Activated T-helper 2 cell treated with anti-CD3 and anti-CD28 coated beads, Interferon-gamma antibody, Interleukin-2, Interleukin-4, amounts not matched to agents 10 μg/mL and 5 μg/mL and 100 μg/mL, durations not matched to agents 14 hours and 24 hours and 36 hours (primary cell): ENCODE measurements around the gene CELF4. TPM values are rescaled to one million over a fixed set of nuclear protein-coding genes. Genes with fewer than 3 reads are reported as not detected.

Experiments
- DNase-seq: peaks from one replicate; pipeline ENCODE4 v3.0.0; 2021; ENCODE audit warnings: low spot score
- H3K27ac Mint-ChIP-seq: one replicate; pipeline ENCODE4 v1.8.0; 2021; ENCODE audit warnings: mixed read lengths
- H3K27me3 Mint-ChIP-seq: one replicate; pipeline ENCODE4 v1.8.0; 2021; ENCODE audit warnings: low read depth, mixed read lengths
- H3K36me3 Mint-ChIP-seq: one replicate; pipeline ENCODE4 v1.8.0; 2021; ENCODE audit warnings: low read depth, mixed read lengths
- H3K4me1 Mint-ChIP-seq: one replicate; pipeline ENCODE4 v1.8.0; 2021; ENCODE audit warnings: low read depth, mixed read lengths
- H3K4me3 Mint-ChIP-seq: one replicate; pipeline ENCODE4 v1.8.0; 2021; ENCODE audit warnings: low read depth, mild to moderate bottlenecking, moderate library complexity, mixed read lengths
- H3K9me3 Mint-ChIP-seq: one replicate; pipeline ENCODE4 v1.8.0; 2021; ENCODE audit warnings: mixed read lengths
- intact Hi-C: fragments of 100-400 bp; cut with micrococcal nuclease; formaldehyde crosslinking; loops from one replicate; pipeline ENCODE4 v1.15.1; 2023
- total RNA-seq: library from RNA; stranded (reverse); gene quantifications from 2 replicates; pipeline ENCODE4 v1.2.3, GENCODE V29; 2022

CELF4 gene
- total RNA-seq, result not detected in 2 replicates

DNA sequence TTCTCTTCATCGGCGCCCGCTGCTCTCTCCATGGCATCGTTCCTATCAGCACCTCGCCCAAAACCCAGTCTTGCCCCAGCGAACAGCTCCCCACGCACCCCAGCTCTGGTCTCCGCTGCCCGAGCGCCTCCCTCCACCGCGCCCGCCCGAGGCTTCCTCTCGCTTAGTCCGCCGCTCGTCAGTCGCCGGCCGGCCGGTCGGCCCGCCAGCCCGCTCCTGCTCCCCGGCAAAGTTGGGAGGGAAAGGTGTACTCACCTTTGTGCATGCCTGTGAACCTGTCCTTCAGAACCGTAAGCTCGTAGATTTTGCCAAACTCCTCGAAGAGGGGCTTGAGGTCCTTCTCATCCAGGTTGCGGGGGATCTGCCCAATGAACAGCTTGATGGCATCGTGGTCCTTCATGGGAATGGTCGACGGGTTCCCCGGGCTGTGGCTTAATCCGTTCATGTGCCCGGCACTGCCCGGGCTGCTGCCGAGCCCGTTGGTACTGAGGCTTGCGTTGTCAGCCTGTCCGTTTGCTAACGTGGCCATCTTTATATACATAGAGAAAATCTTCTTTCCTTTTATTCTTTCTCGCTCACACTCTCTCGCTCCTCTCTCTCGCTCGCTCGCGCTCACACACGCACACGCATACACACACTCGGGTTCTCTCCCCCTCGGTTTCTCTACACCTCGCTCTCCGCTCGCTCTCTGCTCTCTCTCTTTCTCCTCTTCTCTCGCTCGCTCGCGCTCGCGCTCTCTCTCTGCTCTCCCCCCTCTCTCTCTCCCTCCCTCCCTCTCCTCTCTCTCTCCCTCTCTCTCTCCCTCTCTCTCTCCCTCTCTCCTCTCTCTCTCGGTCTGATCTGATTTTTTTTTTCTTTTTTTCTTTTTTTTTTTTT is at the start of gene CELF4:
Gene CELF4 (minus strand): TSS at position 698 of the 876 bp plus-strand sequence.
- H3K9me3 Mint-ChIP-seq, result no peaks in the 10 kb centered on the region
- intact Hi-C loops, result loop anchor here (10.0 kb wide), 1 partner anchor 81 kb away; no protein-coding TSS in a partner anchor
- no peak for DNase-seq
- H3K27me3 Mint-ChIP-seq, result peaks cover 60% of the 10 kb centered on the region
- no peaks in the 10 kb centered on the region for H3K36me3 Mint-ChIP-seq
- no peak within 1 kb of the TSS for H3K27ac Mint-ChIP-seq
- no peak within 1 kb of the TSS for H3K4me3 Mint-ChIP-seq
- H3K4me1 Mint-ChIP-seq, result peaks cover 3% of the 10 kb centered on the region

DNA sequence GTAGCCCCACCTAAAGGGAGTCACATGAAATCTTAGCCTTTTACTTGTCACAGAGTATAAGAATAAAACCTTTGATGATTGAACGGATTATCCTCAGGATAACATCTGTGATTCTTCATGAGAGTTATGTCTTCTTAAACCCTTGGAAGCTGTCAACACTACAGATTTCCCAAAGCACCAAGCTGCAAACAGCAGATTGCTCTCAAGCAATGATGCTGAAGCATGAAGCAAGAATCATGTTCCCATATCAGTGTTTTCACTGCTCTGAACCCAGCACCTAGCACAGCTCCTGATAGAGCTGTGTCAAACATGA is 47.6 kb upstream of the CELF4 start:
- no peaks in the 10 kb centered on the region for H3K27me3 Mint-ChIP-seq
- H3K27ac Mint-ChIP-seq, result no peak overlapping the region
- no peaks in the 10 kb centered on the region for H3K9me3 Mint-ChIP-seq
- intact Hi-C loops, result no loop called here
- DNase-seq, result no peak
- H3K4me1 Mint-ChIP-seq, result no peaks in the 10 kb centered on the region
- H3K4me3 Mint-ChIP-seq, result no peak overlapping the region
- H3K36me3 Mint-ChIP-seq, result no peaks in the 10 kb centered on the region

DNA sequence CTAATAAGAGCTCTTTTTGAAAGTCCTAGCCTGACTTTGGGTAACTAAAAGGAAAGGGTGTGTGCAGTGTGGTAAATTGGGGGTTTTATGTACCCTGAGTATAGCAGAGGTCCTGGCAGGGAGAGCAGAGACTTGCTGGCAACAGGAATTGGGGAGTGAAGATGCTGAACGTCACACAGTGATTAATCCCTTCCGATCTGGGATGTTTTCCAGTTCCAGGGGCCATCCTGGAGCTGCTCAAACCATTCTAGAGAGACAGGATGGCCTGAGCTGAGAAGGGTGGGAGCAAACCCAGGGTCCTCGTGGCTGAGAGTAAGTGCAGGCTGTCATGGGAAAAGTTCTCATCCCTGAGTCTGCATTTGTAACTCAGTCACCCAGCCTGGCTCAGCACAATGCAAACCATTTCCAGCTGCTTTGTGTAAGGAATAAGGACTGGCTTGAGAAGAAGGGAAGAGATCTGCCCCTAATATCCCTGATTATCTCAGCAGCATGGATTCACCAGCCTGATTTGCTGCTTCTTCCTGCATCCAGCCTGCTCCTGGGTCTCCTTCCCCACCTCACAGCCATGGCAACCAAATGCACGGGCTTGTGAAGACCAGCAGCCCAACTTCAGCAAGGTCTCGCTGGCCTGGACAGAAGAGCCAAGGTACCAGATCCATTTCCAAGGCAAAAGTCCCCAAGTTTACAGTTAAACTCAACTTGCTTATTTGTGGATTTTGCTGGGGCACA is 47.1 kb upstream of the CELF4 start:
- Mint-ChIP-seq H3K9me3 (no peaks in the 10 kb centered on the region), H3K4me1 (no peaks in the 10 kb centered on the region), H3K4me3 (no peak overlapping the region), H3K27me3 (no peaks in the 10 kb centered on the region), H3K27ac (no peak overlapping the region), H3K36me3 (no peaks in the 10 kb centered on the region)
- no peak for DNase-seq
- intact Hi-C loops, result no loop called here

DNA sequence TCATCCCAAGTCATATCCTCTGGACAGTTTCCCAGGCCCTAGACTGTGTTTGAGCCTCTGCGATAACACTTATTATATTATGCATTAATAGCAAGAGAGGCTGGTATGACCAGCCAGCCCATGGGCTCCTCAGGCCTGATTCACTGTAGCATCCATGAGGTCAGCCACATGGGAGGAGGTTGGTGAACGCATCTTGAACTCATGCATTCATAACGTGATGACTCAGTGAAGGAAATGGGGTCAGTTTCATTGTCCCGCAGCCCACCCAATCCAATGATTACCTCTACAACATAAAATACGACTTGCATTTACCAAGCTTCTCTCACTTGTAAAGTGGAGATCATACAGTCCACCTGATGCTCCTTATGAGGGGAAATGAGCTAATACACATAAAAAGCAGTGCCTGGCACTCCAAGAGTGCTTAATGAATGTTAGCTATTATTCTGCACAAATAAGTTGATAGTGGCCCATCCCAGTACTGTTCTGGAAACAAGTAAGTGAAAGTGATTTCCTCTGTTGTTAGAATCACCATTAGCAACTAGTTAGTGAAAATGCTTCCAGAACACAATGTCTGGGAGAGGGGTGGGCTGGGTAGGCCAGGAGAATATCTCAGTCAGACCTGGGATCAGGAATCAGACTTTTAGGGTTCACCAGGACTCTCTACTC is 46.1 kb upstream of the CELF4 start:
- H3K27me3 Mint-ChIP-seq, result no peaks in the 10 kb centered on the region
- no peak overlapping the region for H3K27ac Mint-ChIP-seq
- no peaks in the 10 kb centered on the region for H3K4me1 Mint-ChIP-seq
- H3K4me3 Mint-ChIP-seq, result no peak overlapping the region
- DNase-seq, result no peak
- no peaks in the 10 kb centered on the region for H3K9me3 Mint-ChIP-seq
- no peaks in the 10 kb centered on the region for H3K36me3 Mint-ChIP-seq
- intact Hi-C loops, result no loop called here

DNA sequence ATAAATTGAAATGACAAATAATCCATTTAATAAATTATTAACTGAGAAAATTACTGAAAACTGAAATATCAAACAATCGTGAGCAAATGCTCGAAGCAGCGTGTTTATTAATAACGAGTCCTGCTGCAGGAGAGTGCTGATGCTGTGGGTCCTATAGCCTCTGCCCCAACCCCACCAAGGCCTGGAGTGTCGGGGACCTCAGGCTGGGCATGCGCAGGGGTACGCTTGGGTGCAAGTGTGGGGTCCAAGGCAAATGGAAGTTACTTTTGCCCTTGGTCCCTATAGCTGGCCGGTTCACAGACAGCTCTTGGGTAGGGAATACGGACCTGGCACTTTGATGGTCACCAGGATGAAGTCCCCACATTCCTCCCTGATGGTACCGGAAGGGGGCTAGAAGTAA is 43.3 kb upstream of the CELF4 start:
- Mint-ChIP-seq H3K36me3 (no peaks in the 10 kb centered on the region), H3K4me1 (no peaks in the 10 kb centered on the region), H3K27ac (no peak overlapping the region), H3K9me3 (no peaks in the 10 kb centered on the region), H3K27me3 (no peaks in the 10 kb centered on the region), H3K4me3 (no peak overlapping the region)
- DNase-seq, result no peak
- intact Hi-C loops, result no loop called here

DNA sequence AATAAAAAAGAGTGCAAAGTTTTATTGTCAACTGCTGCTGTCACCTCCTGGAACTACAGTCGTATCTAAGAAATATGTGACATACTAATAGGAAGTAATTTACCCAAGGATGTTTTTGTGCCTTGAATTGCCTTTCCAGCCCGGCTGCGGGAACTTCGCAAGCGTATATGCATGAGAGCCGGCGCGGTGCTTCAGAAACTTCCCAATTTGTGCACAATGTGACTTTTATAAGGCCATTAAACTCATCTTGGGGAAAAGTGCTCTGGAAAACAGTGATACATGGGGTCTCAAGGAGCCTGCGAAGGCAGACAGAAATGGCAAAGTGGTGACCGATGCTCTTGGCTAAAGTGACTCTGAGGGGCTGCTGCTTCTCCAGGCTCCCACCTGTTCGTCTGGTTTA is 41.7 kb upstream of the CELF4 start:
- H3K4me3 Mint-ChIP-seq, result no peak overlapping the region
- H3K27ac Mint-ChIP-seq, result no peak overlapping the region
- H3K9me3 Mint-ChIP-seq, result no peaks in the 10 kb centered on the region
- H3K36me3 Mint-ChIP-seq, result no peaks in the 10 kb centered on the region
- intact Hi-C loops, result no loop called here
- H3K27me3 Mint-ChIP-seq, result no peaks in the 10 kb centered on the region
- no peak for DNase-seq
- H3K4me1 Mint-ChIP-seq, result no peaks in the 10 kb centered on the region

DNA sequence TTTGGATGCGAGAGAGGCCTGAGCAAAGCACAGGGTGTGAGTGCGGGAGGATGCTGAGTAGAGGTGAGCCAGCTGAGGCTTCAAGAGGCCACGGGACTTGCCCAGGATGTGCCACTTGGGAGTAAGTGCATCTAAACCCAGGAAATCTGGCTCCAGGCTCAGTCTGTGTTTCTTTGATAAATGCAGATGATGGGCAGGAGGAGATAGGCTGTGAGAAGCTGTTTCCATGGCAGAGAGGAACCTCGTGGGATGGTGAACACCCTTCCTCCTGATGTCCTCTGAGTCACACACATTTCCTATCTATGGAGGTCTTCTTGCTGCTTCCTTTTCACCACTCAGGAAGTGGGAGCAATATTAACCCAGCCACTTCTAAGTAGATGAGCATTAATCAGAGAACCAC is 38.4 kb upstream of the CELF4 start:
- no peaks in the 10 kb centered on the region for H3K27me3 Mint-ChIP-seq
- H3K4me1 Mint-ChIP-seq, result no peaks in the 10 kb centered on the region
- DNase-seq, result no peak
- no peaks in the 10 kb centered on the region for H3K9me3 Mint-ChIP-seq
- no peaks in the 10 kb centered on the region for H3K36me3 Mint-ChIP-seq
- intact Hi-C loops, result no loop called here
- no peak overlapping the region for H3K27ac Mint-ChIP-seq
- no peak overlapping the region for H3K4me3 Mint-ChIP-seq

DNA sequence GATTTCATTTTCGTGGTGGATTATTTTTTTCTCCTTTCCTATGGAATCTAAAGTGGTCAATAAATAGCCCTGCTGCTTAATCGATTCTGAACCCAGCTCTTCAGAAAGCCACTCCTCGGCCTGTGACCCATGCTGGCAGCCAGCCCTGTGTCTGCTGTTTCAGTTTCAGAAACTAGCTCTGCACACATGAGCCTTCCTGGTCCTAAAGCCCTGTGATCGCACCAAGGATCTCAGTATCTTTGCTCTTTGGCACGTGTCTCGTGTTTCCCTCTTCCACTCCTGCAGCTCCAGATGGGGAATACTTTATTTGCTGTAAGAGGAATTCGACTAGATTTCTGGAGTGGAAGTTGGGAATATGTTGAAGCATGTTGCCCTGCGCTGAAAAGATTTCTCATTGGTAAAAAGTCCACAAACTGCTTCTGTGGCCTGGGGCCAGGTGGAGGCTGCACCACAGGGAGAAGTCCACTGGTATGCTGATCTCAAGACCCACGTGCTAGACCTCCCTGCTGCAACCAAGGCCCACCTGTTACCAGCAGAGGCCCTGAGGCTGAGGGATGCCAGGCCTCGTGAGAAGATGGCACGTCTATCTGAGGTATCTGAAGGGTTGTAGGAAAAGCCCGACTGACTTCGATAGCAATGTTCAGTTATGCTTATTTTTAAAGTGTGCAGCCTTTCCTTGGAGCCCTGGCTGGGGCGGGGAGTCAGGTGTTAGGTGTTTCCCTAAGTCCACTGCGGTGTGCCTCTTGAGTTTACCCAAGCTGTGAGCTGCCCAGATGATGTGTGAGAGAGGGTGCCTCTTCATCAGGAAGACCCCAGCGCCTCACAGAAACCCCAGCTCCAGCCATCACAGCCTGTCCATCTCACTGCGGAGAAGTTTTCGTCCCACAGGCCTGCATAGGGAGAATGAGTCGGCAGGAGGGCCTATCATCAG is 33.6 kb upstream of the CELF4 start:
- H3K27me3 Mint-ChIP-seq, result no peaks in the 10 kb centered on the region
- H3K4me1 Mint-ChIP-seq, result no peaks in the 10 kb centered on the region
- H3K27ac Mint-ChIP-seq, result no peak overlapping the region
- DNase-seq, result no peak
- intact Hi-C loops, result no loop called here
- H3K36me3 Mint-ChIP-seq, result no peaks in the 10 kb centered on the region
- no peak overlapping the region for H3K4me3 Mint-ChIP-seq
- no peaks in the 10 kb centered on the region for H3K9me3 Mint-ChIP-seq

DNA sequence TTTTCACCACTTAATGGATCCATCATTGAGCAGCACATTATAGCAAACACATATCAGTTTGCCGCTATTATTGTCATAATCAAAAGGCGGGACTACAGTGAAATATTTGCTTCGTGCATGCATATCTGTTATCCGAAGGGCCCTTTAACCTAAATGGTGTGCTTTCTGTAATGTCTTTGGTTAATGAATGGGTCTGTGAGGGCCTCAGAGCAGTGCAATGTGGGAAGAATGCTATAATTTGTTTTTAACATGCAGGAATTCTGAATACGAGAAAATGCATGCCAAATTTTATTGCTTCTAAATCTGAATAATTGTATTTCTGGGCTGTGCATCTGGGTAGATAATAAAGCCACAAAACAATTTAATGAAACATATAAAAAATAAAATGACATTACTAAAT is 32.8 kb upstream of the CELF4 start:
- intact Hi-C loops, result no loop called here
- Mint-ChIP-seq H3K27ac (no peak overlapping the region), H3K4me3 (no peak overlapping the region), H3K9me3 (no peaks in the 10 kb centered on the region), H3K27me3 (no peaks in the 10 kb centered on the region), H3K36me3 (no peaks in the 10 kb centered on the region), H3K4me1 (no peaks in the 10 kb centered on the region)
- no peak for DNase-seq

DNA sequence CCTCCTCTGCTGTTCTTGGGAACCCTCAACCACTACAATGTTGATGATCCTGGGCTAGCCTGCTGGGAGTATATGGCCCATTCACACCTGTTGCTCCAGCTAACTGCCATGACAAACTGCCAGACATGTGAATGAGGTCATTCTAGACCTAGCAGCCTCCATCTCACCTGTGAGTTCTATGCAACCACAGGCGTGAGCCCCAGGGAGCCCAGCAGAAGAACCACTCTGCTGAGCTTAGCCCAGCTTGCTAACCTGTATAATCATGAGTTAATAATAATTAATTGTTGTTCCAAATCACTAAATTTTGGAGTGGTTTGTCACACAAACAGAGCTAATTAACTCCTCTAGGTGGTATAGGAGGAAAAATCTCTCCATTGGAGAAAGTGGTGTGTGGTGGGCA is 24.7 kb upstream of the CELF4 start:
- no peaks in the 10 kb centered on the region for H3K36me3 Mint-ChIP-seq
- no peaks in the 10 kb centered on the region for H3K4me1 Mint-ChIP-seq
- H3K27ac Mint-ChIP-seq, result no peak overlapping the region
- H3K4me3 Mint-ChIP-seq, result no peak overlapping the region
- intact Hi-C loops, result no loop called here
- no peak for DNase-seq
- H3K9me3 Mint-ChIP-seq, result no peaks in the 10 kb centered on the region
- no peaks in the 10 kb centered on the region for H3K27me3 Mint-ChIP-seq

DNA sequence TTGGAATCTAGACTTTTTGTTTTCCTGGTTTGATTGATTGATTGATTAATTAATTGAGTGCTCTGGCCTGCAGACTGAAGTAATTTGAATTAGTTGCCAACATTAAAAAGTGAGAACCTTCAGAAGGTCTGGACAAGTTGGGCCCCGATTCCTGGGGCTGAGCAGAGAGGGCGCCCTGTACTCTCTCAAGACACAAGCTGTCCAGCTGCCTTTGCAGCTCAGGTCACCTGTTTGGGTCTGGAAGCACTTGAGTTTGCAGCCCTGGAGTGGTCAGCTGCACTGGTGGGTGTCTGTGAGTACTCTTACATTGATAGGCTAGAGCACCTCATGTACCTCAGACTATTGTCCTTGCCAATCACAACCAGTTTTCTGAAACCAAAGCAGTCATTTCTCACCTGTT is 22.7 kb upstream of the CELF4 start:
- Mint-ChIP-seq H3K36me3 (no peaks in the 10 kb centered on the region), H3K9me3 (no peaks in the 10 kb centered on the region), H3K4me1 (no peaks in the 10 kb centered on the region), H3K27me3 (no peaks in the 10 kb centered on the region), H3K27ac (no peak overlapping the region), H3K4me3 (no peak overlapping the region)
- intact Hi-C loops, result no loop called here
- no peak for DNase-seq

DNA sequence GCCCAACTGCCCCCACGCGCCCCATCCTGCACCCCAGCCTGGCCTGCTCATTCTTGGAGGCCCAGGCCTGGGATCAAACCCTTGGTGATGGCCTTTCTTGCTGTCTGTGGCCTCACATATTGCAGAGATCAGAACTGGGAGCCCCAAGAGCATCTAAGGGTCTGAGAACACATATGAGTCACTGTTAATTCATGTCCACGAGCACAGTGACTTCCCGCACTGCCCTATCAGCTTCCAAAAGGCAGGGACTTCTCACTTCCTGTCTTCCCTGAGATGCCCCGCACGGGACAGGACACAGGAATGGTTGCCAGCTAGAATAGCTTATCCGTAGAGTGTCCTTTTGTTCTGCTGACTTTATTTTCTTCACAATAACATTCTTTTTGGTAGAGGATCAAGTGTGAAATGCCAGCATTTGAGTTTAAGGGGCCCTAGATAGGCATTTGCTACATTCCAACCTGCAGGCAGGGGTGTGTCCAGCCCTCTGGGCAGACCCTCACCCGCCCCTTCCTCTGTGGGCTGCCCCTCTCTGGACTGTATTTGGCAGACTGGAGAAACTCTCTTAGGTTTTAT is 21.1 kb upstream of the CELF4 start:
- no peaks in the 10 kb centered on the region for H3K36me3 Mint-ChIP-seq
- H3K9me3 Mint-ChIP-seq, result no peaks in the 10 kb centered on the region
- H3K4me1 Mint-ChIP-seq, result no peaks in the 10 kb centered on the region
- no peak overlapping the region for H3K27ac Mint-ChIP-seq
- H3K4me3 Mint-ChIP-seq, result no peak overlapping the region
- intact Hi-C loops, result no loop called here
- no peak for DNase-seq
- no peaks in the 10 kb centered on the region for H3K27me3 Mint-ChIP-seq
